ENCODE results near the gene SEC63.

DNA sequence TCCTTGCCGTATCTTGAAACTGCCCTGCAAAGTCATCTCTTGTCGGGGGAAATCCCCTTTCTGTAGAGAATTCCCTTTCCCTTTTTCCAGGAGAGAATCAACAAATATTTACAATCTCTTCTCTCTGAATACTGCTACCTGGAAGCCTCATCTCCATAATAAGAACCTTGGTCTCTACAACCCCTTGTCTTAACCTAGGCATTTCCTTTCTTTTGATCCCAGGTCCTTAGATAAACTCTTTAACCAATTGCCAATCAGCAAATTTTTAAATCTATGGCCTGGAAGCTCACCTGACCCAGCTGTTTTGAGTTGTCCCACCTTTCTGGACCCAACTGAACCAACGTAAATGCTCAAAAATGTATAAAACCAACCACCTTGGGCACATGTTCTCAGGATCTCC, 30.6 kb upstream of the SEC63 start:
- TF ChIP-seq, protein P1, sequence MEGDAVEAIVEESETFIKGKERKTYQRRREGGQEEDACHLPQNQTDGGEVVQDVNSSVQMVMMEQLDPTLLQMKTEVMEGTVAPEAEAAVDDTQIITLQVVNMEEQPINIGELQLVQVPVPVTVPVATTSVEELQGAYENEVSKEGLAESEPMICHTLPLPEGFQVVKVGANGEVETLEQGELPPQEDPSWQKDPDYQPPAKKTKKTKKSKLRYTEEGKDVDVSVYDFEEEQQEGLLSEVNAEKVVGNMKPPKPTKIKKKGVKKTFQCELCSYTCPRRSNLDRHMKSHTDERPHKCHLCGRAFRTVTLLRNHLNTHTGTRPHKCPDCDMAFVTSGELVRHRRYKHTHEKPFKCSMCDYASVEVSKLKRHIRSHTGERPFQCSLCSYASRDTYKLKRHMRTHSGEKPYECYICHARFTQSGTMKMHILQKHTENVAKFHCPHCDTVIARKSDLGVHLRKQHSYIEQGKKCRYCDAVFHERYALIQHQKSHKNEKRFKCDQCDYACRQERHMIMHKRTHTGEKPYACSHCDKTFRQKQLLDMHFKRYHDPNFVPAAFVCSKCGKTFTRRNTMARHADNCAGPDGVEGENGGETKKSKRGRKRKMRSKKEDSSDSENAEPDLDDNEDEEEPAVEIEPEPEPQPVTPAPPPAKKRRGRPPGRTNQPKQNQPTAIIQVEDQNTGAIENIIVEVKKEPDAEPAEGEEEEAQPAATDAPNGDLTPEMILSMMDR (IDR thresholded peaks at IDR 0.05), result no peak
- no peak for TF ChIP-seq POLR2A (IDR thresholded peaks at IDR 0.05)
